Stimulated activated CD8-positive, alpha-beta memory T cell treated with anti-CD3 and anti-CD28 coated beads, Interleukin-12 subunit alpha, Interleukin-12 subunit beta, amount 100 ng/mL, for 4 hours (primary cell): ENCODE data around the gene TUBGCP2.
A peak's percentile ranks its signal among the peaks of the same experiment; 100 is the strongest.

Experiments
- DNase-seq: peaks from one replicate; pipeline ENCODE4 v3.0.0-alpha.2; 2020; ENCODE audit warnings: low read depth

TUBGCP2 gene

DNA sequence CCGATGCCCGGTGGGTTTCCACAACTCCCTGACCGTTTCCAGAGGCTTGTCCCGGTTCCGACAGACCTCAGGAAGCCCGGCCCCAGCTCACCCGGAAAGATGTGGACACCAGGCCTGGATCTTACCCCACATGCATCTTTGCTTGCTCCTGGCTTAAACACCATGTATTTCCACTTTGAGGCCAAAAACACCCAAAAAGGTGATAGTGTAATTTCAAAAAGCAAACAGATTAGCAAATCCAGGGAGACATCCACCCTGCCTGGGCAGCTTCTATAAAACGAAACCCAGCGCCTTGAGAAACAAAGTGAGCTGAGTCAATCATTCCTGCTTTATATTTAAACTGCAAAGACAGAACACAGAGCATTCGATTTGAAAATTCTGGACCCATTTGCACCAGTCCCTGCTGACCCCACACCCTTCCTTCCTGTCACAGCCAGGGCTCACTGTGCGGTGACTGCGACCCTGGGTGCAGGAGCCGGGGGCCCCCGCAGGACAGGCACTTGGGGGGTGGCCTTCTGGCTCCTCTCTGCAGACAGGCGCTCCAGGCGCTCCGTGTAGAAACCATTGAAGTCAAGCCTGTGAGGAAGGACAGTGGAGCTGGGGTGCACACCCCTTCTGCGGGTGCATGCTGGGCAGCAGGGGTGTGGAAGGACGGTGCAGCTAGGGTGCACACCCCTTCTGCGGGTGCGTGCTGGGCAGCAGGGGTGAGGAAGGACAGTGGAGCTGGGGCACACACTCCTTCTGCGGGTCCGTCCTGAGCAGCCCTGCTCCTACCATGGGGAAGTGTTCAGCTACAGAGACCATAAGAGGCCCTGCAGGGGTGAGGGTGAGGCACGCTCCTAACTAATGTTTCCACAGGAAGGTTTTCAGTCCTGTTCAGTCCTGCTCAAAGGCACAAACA, 29.1 kb downstream of the TUBGCP2 start:
- no peak for DNase-seq

DNA sequence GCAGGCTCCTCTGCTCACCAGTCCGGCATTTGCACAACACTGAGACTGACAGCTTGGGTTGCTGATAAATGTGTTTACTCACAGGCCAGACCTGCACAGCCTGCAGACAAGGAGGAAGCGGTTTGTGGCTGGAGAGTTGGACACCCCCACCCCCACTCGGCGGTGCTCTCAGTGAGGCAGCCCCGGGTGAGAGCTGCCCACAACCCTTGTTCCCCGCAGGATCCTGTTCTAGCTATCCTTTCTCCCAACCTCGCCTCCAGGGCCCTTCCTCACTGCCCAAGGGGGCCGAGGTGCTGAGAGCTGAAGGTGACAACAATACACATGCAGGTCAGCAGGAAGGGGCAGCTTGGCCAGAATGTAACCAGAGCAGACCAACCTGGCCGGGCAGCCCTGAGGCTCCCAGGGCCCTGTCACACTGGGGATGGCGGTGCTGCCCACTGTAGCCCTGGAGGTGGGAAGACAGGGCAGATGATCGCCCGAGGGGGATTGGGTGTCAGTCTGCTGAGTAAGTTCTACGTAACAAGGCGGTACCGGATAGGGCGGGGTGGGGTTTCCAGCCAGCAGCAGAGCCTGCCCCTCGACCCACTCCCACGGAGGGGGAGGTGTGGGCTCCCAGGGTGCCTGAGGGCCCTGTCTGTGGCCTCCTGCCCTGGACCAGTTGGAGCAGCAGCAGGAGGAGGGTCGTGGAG, 30.0 kb downstream of the TUBGCP2 start:
- peak; percentile 50 for DNase-seq

DNA sequence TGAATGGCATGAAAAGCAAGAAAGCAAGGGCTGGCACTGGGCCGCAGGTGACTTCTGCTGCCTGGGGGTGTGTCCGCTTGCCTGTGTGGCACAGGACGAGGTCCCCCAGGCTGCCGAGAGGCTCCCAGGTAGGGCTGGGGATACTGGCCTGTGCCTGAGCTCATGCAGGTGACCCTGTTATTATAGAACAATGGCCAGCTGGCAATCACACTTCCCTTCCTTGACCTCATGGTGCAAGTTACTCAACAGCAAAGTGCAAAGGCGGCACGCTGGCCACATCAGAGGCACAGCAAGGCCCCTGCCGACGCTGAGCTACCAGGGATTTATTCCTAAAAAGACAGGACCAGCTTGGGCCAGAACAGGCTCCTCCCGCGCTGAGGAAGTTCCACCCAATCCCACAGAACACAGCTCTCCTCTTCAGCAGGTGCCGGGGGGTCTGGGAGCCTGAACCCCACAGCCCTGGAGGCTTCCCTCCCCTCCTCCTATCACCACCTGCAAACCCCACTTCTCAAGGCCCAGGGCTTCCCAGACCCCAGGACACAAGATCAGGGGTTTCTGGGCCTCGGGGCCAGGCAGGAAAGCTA, 30.6 kb downstream of the TUBGCP2 start:
- no peak for DNase-seq

DNA sequence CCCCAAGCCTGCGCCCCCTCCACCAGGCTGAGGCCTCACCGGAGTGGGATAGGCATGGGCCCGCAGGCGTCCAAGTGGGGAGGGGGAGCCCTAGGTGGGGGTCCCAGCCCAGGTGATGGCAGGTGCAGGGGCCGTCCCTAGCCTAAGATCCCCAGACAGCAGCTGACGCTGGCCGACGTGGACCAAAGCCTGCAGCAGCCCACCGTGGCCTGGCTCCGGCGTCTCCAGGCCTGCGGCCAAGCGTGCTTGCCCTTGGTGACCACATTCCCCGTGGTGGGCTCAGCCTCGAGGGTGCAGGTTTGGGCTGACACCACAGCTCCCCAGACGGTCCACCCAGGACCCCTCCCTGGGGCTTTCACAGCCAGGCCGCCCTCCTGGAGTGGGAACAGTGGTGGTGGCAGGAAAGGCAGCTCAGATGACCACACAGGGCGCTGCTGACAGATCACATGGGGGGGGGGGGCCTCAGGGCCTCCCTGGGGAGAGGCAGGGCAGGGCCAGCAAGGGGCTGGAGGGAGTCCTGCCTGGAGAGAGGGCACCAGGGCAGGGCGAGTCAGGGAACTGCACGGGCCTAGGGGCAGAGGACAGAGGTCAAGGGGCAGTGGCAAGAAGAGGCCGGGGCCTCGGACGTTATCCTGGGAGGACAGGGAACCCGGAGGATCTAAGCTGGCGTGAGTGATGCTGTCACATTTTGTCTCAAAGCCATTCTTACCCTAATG, 31.2 kb downstream of the TUBGCP2 start:
- DNase-seq = no peak

DNA sequence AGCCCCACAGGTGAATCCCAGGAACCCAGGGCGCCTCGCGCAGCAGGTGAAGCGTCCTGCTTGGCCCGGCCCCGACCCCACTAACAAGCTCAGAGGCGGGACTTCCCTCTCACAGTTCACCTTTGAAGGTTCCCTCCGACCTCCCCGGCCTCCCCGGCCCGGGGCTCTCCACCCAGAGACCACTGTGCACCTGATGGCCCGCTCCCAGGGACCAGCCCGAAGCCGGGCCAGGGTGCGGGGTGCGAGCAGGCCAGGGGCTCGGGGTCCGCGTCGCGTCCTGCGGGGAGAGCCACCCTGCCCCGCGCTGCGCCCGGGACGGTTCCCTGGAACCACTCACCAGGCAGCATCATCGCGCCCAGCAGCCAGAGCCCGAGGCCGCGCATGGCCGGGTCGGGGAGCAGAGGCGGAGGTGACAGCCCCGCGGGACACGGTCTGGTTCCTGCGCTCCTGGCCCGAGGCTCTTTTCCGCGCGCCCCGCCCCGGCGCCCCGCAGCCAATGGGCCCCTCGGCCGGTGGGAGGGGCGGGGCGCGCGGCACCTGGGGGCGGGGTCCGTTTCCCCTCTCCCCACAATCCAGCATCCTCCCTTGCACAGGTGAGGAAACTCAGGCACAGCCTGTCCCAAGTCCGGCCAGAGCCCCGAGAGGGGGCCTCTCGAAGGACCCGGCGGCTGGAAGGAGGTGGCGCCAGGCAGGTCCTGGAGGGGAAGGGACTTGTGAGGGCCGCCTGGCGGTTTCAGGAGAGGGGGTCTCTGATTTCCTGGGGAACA, 32.1 kb downstream of the TUBGCP2 start, which contains the start of gene ADAM8:
TSS of gene ADAM8 (minus strand) at position 434 of the 767 bp plus-strand sequence. CDS start at position 383, 51 bp downstream.
- DNase-seq = peak; percentile 47

DNA sequence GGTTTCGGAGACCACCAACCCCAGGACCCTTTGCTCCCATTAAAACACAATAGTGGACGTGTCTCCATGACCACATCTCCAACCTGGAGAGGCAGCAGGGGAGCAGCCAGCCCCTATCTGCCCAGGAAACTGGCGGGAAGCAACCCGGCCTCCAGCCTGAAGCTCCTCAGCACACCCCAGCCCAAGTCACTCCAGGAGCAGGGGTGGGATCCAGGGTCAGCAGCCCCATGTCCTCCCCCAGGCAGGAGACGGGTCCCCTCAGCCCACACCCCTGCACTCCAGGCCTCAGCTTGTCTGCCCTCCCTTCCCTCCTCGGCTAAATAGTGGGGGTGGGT, 32.6 kb downstream of the TUBGCP2 start:
- no peak for DNase-seq

DNA sequence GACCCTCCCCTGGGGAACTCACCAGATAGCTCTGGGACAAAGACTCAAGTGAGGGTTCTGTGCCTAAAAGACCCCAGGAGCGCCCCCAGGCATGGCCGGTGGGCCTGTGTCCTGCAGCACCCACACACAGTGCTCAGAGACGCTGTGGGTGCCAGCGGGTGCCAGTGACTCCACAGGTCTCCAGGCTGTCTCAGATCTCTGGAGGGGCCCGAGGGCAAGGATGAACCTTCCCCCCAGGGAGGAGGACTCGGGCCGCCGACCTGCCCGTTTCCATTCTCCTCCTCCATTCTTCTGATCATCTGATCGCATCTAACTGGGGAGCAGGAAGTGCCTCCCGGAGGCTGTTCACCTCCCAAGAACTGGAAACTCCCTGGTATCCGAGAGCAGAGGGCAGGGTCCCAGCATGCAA, 33.0 kb downstream of the TUBGCP2 start:
- no peak for DNase-seq

DNA sequence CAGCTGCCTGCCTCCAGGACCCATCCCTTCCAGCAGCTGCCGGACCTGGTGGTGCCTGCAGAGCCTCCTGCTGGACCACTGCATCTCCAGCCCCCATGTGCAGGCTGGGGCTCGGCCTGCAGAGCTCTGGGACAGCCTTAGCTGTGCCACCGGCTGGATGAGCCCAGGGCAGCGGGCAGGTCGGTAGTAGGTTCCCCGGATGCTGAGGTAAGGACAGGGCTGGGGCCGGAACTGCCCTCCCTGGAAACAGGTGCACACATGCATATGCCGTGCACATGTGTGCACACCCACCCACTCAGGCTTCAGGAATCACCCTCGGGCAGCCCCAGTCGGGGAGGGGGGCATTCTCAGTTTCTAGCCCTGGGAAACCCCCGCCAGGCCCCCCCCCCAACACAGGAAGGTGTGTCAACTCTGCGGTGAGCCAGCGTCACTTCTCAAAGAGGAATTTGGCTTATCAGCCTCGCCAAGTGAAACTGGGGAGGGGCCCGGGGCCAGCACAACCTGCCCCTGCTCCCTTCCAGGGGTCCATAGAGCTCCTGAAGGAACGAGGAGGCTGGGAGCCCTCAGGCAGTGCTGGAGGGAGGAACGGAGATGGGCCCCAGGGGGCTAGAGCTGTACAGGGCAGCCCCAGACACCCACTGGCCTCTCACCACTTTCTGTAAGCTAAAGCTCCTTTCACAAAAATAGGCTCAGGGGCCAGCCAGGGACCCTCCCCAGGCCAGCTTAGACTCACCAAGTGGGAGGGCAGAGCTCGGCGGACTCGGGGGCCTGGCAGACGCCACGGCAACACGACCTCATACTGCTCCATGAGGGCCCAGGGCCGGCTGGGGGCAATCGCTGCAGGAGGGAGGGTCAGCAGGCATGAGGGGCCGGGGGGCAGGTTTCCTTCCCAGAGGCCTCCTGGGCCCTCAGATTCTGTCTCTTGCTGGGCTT, 33.7 kb downstream of the TUBGCP2 start:
- DNase-seq = peak; percentile 76

DNA sequence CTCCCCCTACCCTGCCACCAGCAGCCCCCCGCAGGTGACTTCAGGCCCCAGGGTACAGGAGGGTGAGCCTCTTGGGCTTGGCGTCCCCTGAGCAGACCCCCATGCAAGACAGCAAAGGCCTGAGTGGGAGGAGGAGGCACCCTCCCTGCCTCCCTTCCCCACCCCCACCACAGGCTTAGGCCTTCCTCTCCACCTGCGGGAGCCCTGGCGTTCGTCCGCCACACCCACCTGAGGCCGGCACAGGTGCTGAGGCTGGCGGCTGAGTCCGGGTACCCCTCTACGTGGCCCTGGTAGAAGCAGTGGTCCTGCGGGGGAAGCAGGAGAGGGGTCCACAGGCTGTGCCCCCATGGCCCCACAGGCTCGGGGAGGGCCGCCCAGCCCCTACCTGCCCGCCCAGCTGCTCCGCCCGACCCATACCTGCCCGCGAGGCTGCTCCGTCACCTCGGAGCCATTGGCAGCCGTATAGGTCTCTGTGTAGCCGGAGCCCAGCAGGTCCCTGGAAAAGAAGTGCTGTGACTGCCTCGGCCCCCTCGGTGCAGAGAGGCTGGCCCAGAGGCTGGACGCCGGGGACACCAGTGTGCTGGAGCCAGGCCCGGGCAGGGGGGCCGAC, 35.0 kb downstream of the TUBGCP2 start:
- DNase-seq = no peak

DNA sequence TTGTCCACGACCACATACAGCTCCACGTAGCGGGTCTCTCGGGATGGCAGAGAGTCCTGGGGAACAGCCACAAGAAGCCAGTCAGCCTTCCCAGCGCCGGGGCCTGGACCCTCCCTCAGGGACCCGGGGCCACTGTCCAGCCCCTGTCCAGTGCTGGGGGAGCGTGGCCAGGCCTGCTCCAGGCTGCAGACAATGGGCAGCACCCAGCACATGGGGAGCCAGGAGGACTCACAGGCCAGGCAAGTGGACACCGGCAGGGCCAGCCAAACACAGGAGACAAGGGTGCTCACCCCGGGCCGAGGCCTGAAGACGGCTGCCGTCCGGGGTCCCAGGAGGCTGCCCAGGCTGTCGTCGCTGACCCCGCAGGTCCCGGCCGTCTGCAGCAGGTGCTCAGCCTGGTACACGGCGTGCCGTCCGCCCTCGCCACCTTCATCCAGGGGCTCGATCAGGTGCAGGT, 35.7 kb downstream of the TUBGCP2 start:
- no peak for DNase-seq

DNA sequence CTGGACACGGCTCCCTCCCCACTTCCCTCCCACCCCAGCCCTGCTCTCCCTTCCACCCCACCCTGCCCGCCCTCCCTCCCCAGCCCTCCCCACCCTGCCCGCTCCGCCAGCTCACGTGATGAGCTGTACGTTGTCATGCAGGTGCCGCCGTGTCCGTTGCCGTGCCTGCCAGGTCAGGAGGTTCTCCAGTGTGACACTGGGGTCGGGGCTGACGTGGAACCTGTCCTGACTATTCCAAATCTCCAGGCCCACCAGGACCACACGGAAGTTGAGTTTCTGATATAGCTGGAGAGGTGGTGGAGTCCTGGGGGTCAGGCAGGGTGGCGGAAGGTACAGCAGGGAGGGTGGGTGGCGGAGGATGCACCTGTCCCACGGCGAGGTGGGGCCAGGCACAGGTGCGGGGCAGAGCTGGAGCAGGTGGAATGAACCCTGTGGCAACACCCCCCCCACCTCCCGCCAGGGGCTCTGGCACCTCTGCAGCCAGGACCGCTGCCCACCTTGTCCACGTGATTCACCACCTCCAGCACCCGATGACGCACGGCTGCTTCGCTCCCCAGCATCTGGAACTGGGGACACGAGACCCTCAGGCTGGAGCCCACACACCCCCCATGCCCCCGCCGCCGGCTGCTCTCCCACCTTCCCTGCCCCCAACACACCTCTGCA, 36.2 kb downstream of the TUBGCP2 start:
- no peak for DNase-seq

DNA sequence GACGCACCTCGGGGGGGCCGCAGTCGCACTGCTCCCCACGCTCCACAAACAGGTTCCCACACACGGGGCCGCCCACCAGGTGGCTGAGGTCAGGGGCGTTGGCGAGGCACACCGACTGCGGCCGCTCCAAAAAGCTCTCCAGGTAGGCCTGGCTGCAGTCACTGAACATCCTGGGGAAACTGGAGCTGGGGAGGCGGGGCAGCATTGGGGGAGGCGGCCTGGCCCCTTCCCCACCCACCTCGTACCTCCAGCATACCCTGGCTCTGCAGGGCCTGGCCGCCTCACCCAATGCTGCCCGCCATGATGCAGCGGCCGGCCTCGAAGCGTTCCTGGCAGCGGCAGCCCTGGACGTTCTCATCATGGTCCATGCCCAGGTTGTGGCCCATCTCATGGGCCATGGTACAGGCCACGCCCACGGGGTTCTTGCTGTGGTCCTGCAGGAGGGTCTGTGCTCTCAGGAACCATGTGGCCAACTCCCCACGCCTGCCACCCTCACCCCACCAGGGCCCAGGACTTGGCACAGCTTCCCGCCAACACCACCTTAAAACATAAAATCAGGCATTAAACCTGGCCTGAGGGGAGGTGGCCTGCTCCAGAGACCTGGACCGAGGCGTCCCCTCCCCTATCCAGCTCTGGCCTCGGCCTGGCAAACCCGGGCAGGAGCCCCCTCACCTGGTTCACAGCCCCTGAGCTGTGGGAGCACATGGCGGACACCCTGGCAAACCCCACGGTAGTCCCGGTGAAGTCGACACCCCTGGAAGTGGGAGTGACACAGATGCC, 37.0 kb downstream of the TUBGCP2 start:
- no peak for DNase-seq

DNA sequence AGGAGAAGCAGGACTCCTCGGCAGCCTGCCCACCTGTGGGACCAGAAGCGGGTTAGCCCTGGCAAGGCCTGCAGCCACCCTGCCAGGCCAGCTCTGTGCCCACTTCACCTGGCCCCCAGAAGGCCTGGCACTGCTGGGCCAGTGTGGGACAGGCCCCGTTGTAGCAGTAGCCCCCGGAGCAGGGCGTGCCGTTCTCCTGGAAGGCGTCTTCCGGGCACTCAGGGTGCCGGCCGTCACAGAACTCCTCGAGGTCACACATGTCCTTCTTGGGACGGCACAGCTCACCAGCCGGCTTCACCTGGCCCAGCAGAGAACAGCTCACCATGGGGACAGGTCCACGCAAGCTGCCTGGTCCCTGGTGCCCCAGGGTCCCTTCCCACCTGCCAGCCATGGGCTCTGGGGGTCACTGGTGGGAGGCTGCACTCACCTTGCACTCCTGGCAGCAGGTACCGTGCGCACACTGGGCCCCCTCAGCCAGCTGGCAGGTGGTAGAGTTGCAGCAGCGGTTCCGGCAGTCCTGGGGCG, 37.8 kb downstream of the TUBGCP2 start:
- no peak for DNase-seq

DNA sequence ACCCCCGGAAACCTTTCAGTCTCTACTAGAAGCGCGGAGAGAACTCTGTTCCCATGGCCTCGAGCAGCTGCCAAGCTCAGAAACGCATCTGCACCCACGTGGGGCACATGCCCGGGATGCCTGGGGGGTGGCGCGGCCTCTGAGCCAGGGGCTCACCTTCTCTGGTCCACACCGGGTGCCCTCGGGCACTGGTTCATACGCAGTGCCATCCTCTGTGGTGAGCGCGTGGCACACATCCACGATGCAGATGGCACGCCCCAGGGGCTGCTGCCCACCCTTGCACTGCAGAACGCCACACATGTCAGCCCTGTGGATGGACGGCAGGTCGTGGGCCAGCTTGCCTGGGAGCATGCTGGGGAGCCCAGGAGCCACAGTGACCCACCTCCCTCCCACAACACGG, 38.5 kb downstream of the TUBGCP2 start:
- no peak for DNase-seq

DNA sequence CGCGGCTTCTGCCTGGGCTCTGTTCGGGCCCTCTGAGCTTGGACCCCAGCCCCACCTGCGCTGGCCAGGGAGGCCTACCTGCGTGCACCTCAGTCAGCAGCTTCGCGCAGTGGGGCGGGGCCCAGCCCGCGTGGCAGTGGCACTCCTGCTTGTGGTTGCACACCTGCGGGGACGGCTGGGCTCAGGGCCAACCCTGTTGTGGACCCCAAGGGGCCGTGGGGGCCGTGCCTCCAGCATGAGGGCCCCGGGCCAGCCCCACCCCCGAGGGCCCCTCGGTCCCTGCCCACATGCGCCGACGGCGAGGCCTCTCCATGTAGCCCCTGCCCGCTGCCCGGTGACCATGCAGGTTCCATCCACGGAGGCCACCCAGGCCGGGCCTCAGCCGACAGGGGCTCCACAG, 39.3 kb downstream of the TUBGCP2 start:
- no peak for DNase-seq

DNA sequence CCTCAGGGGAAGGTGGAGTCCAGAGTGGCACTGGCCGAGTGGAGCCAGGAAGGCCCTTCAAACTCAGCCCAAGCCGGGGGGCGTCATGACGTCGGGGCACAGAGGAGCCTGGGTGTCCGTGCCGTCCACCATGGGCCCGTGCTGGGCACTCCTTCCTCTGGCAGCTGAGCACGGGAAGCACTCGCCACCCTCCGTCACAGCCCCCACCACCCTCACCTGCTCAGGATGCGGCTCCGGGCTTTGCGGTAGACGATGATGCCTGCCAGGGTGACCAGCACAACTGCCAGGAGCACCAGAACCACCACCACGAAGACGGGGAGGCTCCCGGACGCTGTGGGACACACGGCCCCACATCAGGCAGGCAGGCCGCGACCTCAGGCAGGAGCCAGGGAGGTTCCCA, 40.1 kb downstream of the TUBGCP2 start:
- DNase-seq = no peak

DNA sequence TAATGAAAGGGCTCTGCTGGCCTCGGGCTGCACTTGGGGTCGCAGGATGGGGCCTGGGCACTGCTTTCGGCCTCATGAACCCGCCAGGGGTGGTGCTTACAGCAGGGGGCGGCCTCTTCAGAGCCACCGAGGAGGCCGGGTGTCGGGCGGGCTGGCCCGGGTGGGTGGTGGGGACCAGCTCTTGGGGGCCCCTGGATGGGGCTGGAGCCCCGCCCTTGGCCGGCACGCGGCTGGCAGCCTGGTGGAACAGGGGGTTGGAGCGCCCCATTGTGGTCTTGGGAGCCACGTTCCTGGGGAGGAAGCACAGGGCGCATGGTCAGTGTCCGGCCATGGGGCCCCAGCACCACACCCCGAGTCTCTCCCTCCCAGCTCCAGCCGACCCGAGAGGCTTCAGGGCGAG, 40.8 kb downstream of the TUBGCP2 start:
- no peak for DNase-seq

DNA sequence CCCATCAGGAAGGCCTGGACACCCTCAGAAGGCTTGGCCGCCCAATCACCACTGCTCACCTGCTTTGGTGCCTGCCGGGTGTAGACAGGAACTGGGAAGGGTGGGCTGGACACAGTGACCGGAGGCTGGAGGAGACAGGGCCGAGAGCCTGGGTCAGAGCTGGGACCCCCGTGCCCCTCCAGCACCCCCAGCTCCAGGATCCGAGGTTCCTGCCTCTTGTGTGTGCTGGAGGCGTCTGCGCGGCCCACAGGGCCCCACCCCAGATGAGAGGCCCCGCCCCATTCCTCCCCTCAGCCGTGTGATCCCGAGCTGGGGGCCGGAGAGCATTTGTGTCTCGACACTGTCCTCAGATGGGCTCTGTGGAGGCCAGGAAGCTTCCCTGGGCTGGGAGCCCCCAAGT, 41.4 kb downstream of the TUBGCP2 start:
- DNase-seq = no peak
